HG03175 (cell line): ENCODE data around the gene PI16.
A peak's percentile ranks its signal among the peaks of the same experiment; 100 is the strongest.
"Not testable (repeated sequence)": the region's sequence is repeated elsewhere in the genome, so short reads cannot be mapped to it uniquely, and the experiment has no call there.

ENCODE experiments used
- ATAC-seq: cut with Tn5 transposase; IDR thresholded peaks from one replicate; pipeline ENCODE4 v1.9.1; 2021; ENCODE audit warnings: mild to moderate bottlenecking, moderate library complexity; ENCODE audit not compliant: unreplicated experiment

PI16 gene

DNA sequence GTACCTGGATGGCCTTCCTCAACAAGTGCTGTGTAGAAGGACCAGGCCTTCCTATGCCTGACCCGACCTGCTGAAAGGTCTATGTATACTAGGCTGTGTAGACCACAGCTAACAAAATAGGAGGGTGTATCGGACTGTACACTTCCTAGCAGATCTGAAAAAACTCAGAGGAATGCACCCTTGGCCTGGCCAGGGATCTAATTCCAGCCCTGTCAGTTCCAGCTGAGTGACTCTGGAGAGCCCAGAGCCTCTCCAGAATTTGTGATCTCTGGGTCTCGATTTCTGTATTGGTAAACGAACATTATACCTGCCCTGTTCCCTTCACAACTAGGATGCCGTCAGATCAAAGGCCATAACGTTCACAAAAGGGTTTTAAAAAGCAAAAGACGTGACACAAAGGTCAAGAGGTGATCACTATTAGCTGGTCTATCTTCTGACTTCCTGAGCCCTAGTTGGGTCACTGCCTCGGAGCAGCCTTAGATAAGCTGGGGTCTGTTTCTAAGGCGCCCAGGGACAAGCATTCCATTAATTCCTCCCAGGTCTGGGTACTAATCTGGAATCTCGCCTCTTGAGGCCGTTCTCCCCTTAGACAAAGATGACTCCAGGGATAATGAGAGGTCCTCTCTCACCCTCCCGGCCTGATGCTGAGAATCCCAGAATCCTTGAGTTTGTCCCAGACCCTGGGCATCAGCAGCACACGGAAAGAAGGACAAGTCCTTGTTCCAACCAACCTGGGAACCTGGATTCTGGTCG lies 17.6 kb downstream of the PI16 start:
- ATAC-seq = no peak

- ATAC-seq = no peak
Measured at GRCh38 chr6:36973190-36973589, 18.7 kb downstream of the PI16 start.

DNA sequence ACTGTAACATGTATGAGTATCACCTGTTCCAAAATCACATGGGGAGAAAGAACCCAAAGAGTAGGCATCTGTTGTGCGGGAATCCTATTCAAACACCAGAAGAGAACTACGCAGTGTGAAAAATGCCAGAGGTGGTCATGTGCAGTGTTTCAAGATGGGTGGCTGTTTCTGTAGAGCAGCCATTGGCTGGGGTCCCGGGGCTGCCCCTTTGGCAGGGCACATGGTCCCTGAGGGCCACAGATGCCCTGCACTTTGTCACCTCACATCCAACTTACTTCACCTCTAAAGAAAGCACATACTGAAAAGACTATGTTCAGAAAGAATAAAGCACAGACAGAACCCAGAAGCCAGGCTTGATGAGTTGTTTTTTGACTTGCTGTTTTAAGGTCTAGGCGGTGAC lies 19.1 kb downstream of the PI16 start:
- ATAC-seq = no peak

DNA sequence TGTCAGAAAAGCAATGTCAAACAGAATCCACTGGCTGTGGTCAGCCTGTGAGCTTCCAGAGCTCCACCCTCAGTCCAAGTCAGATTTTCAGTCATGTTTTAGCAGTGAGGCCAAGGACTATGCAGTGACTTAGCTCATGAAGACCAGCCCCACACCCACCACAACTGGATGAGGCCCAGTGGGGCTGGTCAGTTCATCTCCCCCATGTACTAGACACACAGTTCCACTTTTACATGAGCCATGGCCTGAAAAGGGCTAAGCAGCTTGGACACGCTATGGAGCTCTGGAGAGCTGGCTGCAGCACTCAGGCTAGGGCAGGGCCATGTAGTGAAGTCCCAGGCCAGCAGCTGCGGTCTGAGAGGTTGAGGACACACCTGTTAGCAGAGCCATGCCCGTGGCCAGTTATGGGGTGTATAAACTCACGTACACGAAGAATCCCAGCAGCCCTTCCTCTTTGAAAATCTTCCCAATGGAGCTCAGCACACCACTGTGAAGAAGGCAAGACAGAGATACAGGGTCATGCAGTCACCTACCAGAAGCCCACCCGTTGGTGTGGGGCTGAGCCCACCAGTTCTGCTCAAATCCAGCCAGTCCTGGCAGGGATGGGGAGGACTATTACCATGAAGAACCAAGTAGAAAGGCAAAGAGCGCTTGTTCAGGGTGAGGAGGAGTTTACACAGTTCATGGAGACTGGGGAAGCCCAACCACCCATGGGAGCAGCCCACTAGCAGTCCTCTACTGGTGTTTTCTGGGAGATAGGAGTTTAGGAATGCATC lies 20.9 kb downstream of the PI16 start:
- ATAC-seq = no peak

DNA sequence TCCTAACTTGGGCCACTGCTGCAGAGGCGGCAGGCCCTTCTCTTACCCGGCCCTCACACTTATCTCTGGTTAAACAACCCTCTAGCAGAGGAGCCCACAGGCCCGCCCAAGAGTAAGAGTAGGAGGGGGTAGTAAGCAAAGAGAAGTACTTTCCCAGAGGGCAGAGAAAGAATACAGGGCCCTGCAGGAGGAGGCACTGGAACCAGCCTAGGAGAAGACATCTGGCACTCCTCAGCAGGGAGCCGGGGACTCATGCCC lies 21.4 kb downstream of the PI16 start:
- ATAC-seq = no peak

GRCh38 chr6:36976509-36976908 lies 22.0 kb downstream of the PI16 start:
- ATAC-seq = no peak

- ATAC-seq = no peak
Measured at GRCh38 chr6:36976931-36977330, 22.4 kb downstream of the PI16 start.

DNA sequence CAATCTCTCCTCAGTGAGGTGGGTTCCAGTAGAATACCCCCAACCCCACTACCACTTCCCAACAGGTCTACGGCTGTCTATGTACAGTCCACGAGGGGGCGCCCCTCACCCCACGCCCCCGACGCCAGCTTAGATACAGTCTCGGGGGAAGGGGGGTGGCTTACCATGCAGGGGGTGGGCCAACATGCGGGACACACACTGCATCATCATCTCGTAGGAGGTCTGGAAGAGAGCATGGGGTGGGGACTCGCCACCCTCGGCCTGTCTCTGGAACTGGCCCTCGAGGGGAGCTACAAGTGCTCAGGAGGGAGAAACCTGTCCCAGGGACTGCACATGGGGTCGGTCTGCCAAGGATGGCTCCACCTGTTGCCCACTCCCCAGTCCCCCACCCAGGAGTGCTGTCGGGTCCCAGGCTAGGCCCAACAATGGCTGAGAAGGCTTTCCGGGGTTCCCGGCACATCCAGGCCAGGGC lies 23.0 kb downstream of the PI16 start:
- no peak for ATAC-seq

GRCh38 chr6:36978421-36979346 lies 24.1 kb downstream of the PI16 start:
- ATAC-seq = no peak

DNA sequence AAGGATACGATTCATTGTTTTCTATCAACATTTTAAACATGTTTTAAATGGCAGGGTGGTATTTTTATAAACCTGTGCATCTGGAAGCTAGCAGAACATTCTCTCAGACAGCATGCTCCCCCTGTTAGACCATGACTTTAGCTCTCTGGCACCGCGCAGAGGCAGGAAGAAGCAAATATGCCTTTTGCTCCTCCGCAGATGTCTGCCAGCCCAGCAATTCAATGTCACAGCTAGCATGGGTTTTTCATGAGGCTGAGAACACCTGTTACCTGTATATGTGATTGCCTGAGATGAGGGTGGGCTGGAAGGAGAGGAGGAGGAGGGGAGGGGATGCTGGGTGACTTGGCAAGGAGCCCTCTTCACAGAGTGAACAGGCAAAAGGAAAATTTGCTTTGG lies 24.8 kb downstream of the PI16 start:
- no peak for ATAC-seq

DNA sequence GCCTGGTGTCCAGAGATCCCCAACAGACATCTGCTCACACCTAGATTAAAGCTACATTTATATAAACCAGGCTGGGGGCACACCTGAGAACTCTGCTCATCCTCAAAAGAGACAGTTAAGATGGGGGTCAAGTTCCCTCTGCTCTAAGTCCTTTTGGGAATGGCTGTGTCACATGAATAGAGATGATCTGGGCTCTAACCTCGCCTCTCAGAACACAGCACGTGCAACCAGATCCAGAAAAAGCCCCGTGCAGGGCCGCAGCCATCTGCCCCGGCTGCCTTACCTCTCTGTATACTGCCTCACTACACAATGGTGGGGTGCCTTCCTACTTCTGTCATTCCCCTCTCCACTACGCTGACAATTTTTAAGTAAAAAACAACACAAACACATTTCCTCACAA lies 25.6 kb downstream of the PI16 start:
- ATAC-seq = no peak

GRCh38 chr6:36980876-36981619 lies 26.5 kb downstream of the PI16 start:
- ATAC-seq = no peak

- ATAC-seq = no peak
Measured at GRCh38 chr6:36983538-36983937, 29.0 kb downstream of the PI16 start.

GRCh38 chr6:36984581-36985416 lies 30.3 kb downstream of the PI16 start:
- ATAC-seq = no peak

- no peak for ATAC-seq
Measured at GRCh38 chr6:36985417-36985807, 30.9 kb downstream of the PI16 start.

- ATAC-seq = peak; percentile 77
Measured at GRCh38 chr6:36985808-36986703, 31.5 kb downstream of the PI16 start, which contains the start of gene MTCH1. Gene MTCH1, minus strand, starts transcription at chr6:36986196. Its CDS starts 23 bp downstream, at chr6:36986173.

DNA sequence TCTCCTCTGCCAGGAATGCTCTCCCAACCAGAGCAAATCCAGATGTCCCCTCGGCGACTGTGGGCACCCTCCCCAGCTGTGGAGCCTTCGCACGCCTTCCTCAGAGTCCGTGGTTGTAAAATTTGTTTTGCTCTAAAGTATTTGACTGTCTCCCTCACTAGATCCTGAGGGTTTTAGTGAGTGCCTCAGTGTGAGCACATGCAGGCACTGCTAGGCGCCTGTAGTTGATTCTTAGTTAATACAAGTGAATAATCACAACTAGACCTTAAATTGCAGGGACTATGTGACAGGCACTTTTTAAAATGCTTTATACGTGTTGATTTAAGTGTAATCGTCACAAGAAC lies 32.1 kb downstream of the PI16 start:
- no peak for ATAC-seq

GRCh38 chr6:36989264-36989663 lies 34.7 kb downstream of the PI16 start:
- ATAC-seq = no peak

- not testable (repeated sequence) for ATAC-seq
Measured at GRCh38 chr6:36990401-36990800, 35.9 kb downstream of the PI16 start.
